Measurements from ENCODE around the gene AMOT. TPM values are rescaled to one million over a fixed set of nuclear protein-coding genes. Genes with fewer than 3 reads are reported as not detected.

Gene AMOT
- total and polyA plus RNA-seq, 5 donors from 2014 or later = 1.2 to 2.3 (median 1.5) TPM

DNA sequence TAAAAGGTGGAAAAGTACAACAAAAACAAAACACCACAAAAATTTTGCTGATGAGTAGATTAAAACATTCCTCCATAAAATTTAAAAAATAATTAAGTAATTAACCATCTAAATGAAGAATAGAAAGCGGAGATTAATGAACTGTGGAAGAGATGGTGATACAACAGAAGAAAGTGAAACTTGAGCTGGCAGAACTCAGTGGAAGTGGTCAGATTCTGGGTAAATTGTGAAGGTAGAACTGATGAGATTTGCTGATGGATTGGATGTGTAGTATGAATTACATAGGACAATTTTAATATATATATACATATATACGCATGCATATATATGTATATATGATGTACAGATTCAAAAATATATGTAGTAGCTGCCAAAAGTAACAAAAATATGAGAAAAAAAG, 73.9 kb downstream of the AMOT start:
- Histone ChIP-seq H3K27ac (ENCODE audit: insufficient read depth, low read length, poor library complexity, severe bottlenecking) (no peak overlapping the region), H3K27me3 (ENCODE audit: control insufficient read depth, insufficient read depth, low read length) (no peaks in the 10 kb centered on the region), H3K4me1 (ENCODE audit: control insufficient read depth, insufficient read depth, low read length, poor library complexity, severe bottlenecking) (no peaks in the 10 kb centered on the region), H3K4me3 (ENCODE audit: low read depth, low read length) (no peak overlapping the region), H3K36me3 (ENCODE audit: control insufficient read depth, insufficient read depth, low read length) (no peaks in the 10 kb centered on the region), H3K9me3 (ENCODE audit: control insufficient read depth in 2 of 2, low read length in 2 of 2) (no peaks in the 10 kb centered on the region)
- DNase-seq (no peak), ATAC-seq (ENCODE audit: low read depth in 2 of 2) (no peak)
- Mint-ChIP-seq H3K36me3 (no peaks in the 10 kb centered on the region), H3K4me3 (no peak overlapping the region), H3K9me3 (no peaks in the 10 kb centered on the region), H3K27me3 (no peaks in the 10 kb centered on the region), H3K27ac (no peak overlapping the region), H3K4me1 (peaks cover 0 to 2% (median 0%) of the 10 kb centered on the region in 4 donors)

DNA sequence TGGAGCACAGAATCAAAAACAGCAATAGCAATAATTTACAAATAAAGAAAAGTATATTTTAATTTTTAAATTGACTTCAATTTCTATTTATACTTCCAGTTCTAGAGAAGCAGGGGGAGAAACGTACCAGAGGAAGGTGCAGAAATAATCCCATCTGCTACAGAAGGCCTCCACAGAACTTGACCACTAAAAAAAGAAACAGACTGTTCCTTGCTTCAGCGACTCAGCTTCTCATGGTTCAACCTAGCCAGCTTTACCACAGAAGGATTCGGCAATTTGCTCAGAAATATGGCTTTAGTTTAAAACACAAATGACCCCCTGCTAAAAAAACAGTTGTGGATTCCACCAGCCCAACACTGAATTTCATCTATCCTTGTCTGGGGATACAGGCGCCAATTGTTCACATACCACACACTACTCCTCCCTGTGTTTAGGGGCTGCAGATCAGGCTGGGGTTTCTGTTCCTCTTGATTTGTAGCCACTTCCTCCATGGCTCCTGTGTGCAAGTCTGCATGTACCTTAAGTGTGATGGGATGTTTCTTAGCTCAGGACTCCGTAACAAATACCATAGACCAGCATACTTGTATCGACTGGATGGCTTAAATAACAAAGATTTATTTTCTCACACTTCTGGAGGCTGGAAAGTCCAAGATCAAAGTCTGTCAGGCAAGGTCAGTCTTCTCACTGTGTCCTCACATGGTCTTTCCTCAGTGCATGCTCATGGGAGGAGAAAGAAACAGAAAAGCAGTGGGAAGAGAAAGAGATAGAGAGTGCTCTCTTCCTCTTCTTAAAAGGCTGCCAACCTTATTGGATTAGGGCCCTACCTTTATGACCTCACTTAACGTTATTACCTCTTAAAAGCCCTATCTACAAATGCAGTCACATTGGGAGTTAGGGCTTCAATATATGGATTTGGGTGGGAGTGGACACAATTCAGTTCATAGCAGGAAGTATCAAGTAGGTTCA, 79.1 kb downstream of the AMOT start:
- DNase-seq = no peak

DNA sequence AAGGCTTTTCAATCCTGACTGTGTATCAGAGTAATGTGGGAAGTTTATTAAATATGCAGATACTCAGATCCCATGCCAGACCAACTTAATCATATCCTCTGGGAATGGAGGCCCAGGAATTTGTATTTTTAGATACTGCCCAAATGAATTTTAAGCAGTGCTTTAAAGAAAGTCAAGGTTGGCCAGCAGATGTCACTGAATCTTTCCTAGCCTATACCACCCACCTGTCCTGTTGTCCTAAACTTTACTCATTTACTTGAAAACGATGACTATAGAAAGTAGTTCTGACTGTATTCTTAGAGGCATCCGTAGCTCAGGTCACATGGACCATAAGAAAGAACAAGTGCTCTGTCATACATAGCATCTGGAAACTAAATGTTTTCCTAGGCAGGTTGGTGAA, 79.9 kb downstream of the AMOT start:
- H3K4me3 ChIP-seq (ENCODE audit: low read depth, low read length) = no peak overlapping the region
- H3K27ac ChIP-seq (ENCODE audit: insufficient read depth, low read length, poor library complexity, severe bottlenecking) = no peak overlapping the region
- H3K9me3 Mint-ChIP-seq = peaks cover 0 to 2% (median 0%) of the 10 kb centered on the region in 7 donors
- H3K36me3 Mint-ChIP-seq = no peaks in the 10 kb centered on the region
- no peaks in the 10 kb centered on the region for H3K36me3 ChIP-seq (ENCODE audit: control insufficient read depth, insufficient read depth, low read length)
- no peaks in the 10 kb centered on the region for H3K4me1 Mint-ChIP-seq
- H3K27me3 Mint-ChIP-seq = no peaks in the 10 kb centered on the region
- peaks cover 2% of the 10 kb centered on the region for H3K27me3 ChIP-seq (ENCODE audit: control insufficient read depth, insufficient read depth, low read length)
- no peaks in the 10 kb centered on the region for H3K4me1 ChIP-seq (ENCODE audit: control insufficient read depth, insufficient read depth, low read length, poor library complexity, severe bottlenecking)
- H3K4me3 Mint-ChIP-seq = no peak overlapping the region
- no peaks in the 10 kb centered on the region for H3K9me3 ChIP-seq (ENCODE audit: control insufficient read depth in 2 of 2, low read length in 2 of 2)
- ATAC-seq (ENCODE audit: low read depth in 2 of 2) (no peak), DNase-seq (no peak)
- no peak overlapping the region for H3K27ac Mint-ChIP-seq

More for the DNA sequence above, 79.1 kb downstream of the AMOT start:
- H3K4me1 Mint-ChIP-seq = no peaks in the 10 kb centered on the region
- no peaks in the 10 kb centered on the region for H3K4me1 ChIP-seq (ENCODE audit: control insufficient read depth, insufficient read depth, low read length, poor library complexity, severe bottlenecking)
- no peaks in the 10 kb centered on the region for H3K27me3 Mint-ChIP-seq
- H3K9me3 Mint-ChIP-seq = peaks cover 0 to 2% (median 0%) of the 10 kb centered on the region in 7 donors
- H3K9me3 ChIP-seq (ENCODE audit: control insufficient read depth in 2 of 2, low read length in 2 of 2) = no peaks in the 10 kb centered on the region
- H3K27ac Mint-ChIP-seq = peak overlapping the region in 1 of 3 donors; percentile 48
- H3K36me3 ChIP-seq (ENCODE audit: control insufficient read depth, insufficient read depth, low read length) = no peaks in the 10 kb centered on the region
- no peaks in the 10 kb centered on the region for H3K36me3 Mint-ChIP-seq
- peaks cover 2% of the 10 kb centered on the region for H3K27me3 ChIP-seq (ENCODE audit: control insufficient read depth, insufficient read depth, low read length)
- no peak overlapping the region for H3K4me3 Mint-ChIP-seq
- H3K4me3 ChIP-seq (ENCODE audit: low read depth, low read length) = no peak overlapping the region
- ATAC-seq (ENCODE audit: low read depth in 2 of 2) = no peak
- no peak overlapping the region for H3K27ac ChIP-seq (ENCODE audit: insufficient read depth, low read length, poor library complexity, severe bottlenecking)

DNA sequence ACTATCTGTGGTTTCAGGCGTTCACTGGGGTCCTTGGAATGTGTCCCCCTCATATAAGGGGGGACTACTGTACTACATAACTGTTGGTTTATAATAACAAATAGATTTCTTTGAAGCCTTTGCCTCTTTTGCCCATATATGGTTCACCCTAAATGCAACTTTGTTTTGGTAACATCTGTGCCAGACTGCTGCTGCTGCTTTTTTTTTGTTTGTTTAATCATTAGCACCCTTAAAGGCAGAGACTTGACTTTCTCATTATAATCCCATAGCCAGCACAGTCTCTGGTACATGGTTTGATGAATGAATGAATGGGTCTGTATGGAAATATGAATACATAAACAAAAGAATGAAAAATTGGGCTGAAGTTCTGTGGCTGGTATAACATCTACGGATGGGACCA, 80.7 kb downstream of the AMOT start:
- ATAC-seq (ENCODE audit: low read depth in 2 of 2) (no peak), DNase-seq (no peak)
- H3K27ac ChIP-seq (ENCODE audit: insufficient read depth, low read length, poor library complexity, severe bottlenecking) = no peak overlapping the region
- Mint-ChIP-seq H3K36me3 (no peaks in the 10 kb centered on the region), H3K4me3 (no peak overlapping the region), H3K9me3 (peaks cover 0 to 2% (median 0%) of the 10 kb centered on the region in 7 donors), H3K27ac (no peak overlapping the region), H3K27me3 (no peaks in the 10 kb centered on the region), H3K4me1 (no peaks in the 10 kb centered on the region)
- H3K36me3 ChIP-seq (ENCODE audit: control insufficient read depth, insufficient read depth, low read length) = no peaks in the 10 kb centered on the region
- H3K27me3 ChIP-seq (ENCODE audit: control insufficient read depth, insufficient read depth, low read length) = peaks cover 2% of the 10 kb centered on the region
- H3K9me3 ChIP-seq (ENCODE audit: control insufficient read depth in 2 of 2, low read length in 2 of 2) = no peaks in the 10 kb centered on the region
- no peaks in the 10 kb centered on the region for H3K4me1 ChIP-seq (ENCODE audit: control insufficient read depth, insufficient read depth, low read length, poor library complexity, severe bottlenecking)
- no peak overlapping the region for H3K4me3 ChIP-seq (ENCODE audit: low read depth, low read length)

DNA sequence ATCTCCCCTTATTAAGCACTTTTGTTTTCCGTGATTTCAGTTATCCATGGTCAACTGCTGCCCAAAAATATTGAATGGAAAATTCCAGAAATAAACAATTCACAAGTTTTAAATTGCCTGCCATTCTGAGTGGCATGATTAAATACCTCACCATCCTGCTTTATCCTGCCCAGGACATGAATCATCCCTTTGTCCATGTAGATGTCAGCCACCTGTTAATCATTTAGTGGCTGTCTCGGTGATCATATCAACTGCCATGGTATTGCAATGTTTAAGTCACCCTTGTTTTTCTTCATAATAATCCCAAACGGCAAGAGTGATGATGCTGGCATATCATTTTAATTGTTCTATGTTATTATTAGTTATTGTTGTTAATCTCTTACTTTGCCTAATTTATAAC, 81.1 kb downstream of the AMOT start:
- Histone ChIP-seq H3K9me3 (ENCODE audit: control insufficient read depth in 2 of 2, low read length in 2 of 2) (no peaks in the 10 kb centered on the region), H3K4me1 (ENCODE audit: control insufficient read depth, insufficient read depth, low read length, poor library complexity, severe bottlenecking) (no peaks in the 10 kb centered on the region), H3K4me3 (ENCODE audit: low read depth, low read length) (no peak overlapping the region), H3K27ac (ENCODE audit: insufficient read depth, low read length, poor library complexity, severe bottlenecking) (no peak overlapping the region), H3K36me3 (ENCODE audit: control insufficient read depth, insufficient read depth, low read length) (no peaks in the 10 kb centered on the region), H3K27me3 (ENCODE audit: control insufficient read depth, insufficient read depth, low read length) (peaks cover 2% of the 10 kb centered on the region)
- no peak overlapping the region for H3K4me3 Mint-ChIP-seq
- no peak overlapping the region for H3K27ac Mint-ChIP-seq
- DNase-seq (no peak), ATAC-seq (ENCODE audit: low read depth in 2 of 2) (no peak)
- H3K4me1 Mint-ChIP-seq = no peaks in the 10 kb centered on the region
- H3K27me3 Mint-ChIP-seq = no peaks in the 10 kb centered on the region
- peaks cover 0 to 2% (median 0%) of the 10 kb centered on the region in 7 donors for H3K9me3 Mint-ChIP-seq
- no peaks in the 10 kb centered on the region for H3K36me3 Mint-ChIP-seq

DNA sequence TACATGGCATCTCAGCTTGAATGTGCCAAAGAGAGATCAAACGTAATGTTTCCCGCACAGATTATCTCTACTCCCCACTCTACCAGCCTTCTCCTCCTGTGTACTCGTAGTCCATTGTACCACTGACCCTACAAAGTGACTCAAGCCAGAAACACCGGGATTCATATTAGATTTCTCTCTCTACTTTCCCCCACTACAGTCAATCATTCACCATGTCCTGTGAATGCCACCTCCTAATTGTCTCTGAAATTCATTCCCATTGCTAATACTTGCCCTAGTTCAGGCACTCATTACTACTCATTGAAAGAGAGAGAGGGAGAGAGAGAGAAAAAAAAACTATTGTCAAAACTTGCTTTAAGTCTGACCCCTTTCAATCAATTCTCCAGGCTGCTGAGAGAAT, 82.7 kb downstream of the AMOT start:
- peaks cover 2% of the 10 kb centered on the region for H3K27me3 ChIP-seq (ENCODE audit: control insufficient read depth, insufficient read depth, low read length)
- ATAC-seq (ENCODE audit: low read depth in 2 of 2) = no peak
- Mint-ChIP-seq H3K4me1 (no peaks in the 10 kb centered on the region), H3K4me3 (no peak overlapping the region), H3K36me3 (no peaks in the 10 kb centered on the region), H3K27me3 (no peaks in the 10 kb centered on the region), H3K27ac (no peak overlapping the region), H3K9me3 (peaks cover 0 to 2% (median 0%) of the 10 kb centered on the region in 7 donors)
- no peak overlapping the region for H3K27ac ChIP-seq (ENCODE audit: insufficient read depth, low read length, poor library complexity, severe bottlenecking)
- no peak overlapping the region for H3K4me3 ChIP-seq (ENCODE audit: low read depth, low read length)
- DNase-seq = no peak
- H3K4me1 ChIP-seq (ENCODE audit: control insufficient read depth, insufficient read depth, low read length, poor library complexity, severe bottlenecking) = no peaks in the 10 kb centered on the region
- H3K9me3 ChIP-seq (ENCODE audit: control insufficient read depth in 2 of 2, low read length in 2 of 2) = no peaks in the 10 kb centered on the region
- no peaks in the 10 kb centered on the region for H3K36me3 ChIP-seq (ENCODE audit: control insufficient read depth, insufficient read depth, low read length)

DNA sequence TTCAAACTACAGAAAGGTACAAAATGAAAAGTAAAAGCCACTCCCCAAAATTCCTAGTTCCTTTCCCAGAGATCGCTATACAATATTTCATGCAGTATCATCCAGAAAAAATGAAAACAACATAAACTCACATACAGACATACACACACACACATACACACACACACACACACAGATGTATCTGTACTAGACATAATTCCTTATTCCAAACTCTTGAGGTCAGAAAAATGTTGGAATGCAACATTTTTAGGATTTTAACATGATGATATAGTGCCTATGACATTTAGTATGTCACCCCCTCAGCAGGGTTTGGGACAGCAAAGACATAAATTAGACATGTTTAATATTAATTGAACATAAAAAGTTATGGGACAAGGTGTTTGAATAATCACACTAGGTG, 87.5 kb downstream of the AMOT start:
- H3K9me3 ChIP-seq (ENCODE audit: control insufficient read depth in 2 of 2, low read length in 2 of 2) = no peaks in the 10 kb centered on the region
- DNase-seq (no peak), ATAC-seq (ENCODE audit: low read depth in 2 of 2) (no peak)
- H3K4me1 ChIP-seq (ENCODE audit: control insufficient read depth, insufficient read depth, low read length, poor library complexity, severe bottlenecking) = no peaks in the 10 kb centered on the region
- Mint-ChIP-seq H3K27me3 (no peaks in the 10 kb centered on the region), H3K9me3 (no peaks in the 10 kb centered on the region), H3K4me1 (no peaks in the 10 kb centered on the region), H3K27ac (no peak overlapping the region), H3K4me3 (no peak overlapping the region), H3K36me3 (no peaks in the 10 kb centered on the region)
- H3K27ac ChIP-seq (ENCODE audit: insufficient read depth, low read length, poor library complexity, severe bottlenecking) = no peak overlapping the region
- H3K36me3 ChIP-seq (ENCODE audit: control insufficient read depth, insufficient read depth, low read length) = no peaks in the 10 kb centered on the region
- no peak overlapping the region for H3K4me3 ChIP-seq (ENCODE audit: low read depth, low read length)
- H3K27me3 ChIP-seq (ENCODE audit: control insufficient read depth, insufficient read depth, low read length) = peaks cover 2% of the 10 kb centered on the region

DNA sequence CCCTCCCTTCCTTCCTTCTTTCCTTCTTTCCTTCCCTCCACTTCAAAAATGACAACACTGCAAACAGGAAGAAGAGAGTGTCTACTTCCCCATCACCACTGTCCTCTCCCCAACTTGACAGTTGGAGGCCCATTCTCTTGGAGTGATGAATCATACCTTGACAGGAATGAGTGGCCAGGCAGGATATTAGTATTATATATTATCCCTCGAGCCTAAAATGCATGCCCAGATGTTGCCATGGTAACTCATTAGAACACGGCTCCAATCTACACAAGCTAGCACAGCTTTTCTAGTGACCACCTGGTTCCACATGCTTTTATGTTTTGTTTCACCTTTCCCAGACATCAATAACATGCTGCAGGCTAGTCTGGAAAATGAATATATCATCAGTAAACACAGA, 89.6 kb downstream of the AMOT start:
- Mint-ChIP-seq H3K27me3 (no peaks in the 10 kb centered on the region), H3K4me1 (no peaks in the 10 kb centered on the region), H3K4me3 (no peak overlapping the region), H3K27ac (no peak overlapping the region), H3K36me3 (no peaks in the 10 kb centered on the region), H3K9me3 (no peaks in the 10 kb centered on the region)
- H3K27me3 ChIP-seq (ENCODE audit: control insufficient read depth, insufficient read depth, low read length) = no peaks in the 10 kb centered on the region
- H3K27ac ChIP-seq (ENCODE audit: insufficient read depth, low read length, poor library complexity, severe bottlenecking) = no peak overlapping the region
- H3K4me1 ChIP-seq (ENCODE audit: control insufficient read depth, insufficient read depth, low read length, poor library complexity, severe bottlenecking) = no peaks in the 10 kb centered on the region
- DNase-seq (no peak), ATAC-seq (ENCODE audit: low read depth in 2 of 2) (no peak)
- no peaks in the 10 kb centered on the region for H3K36me3 ChIP-seq (ENCODE audit: control insufficient read depth, insufficient read depth, low read length)
- no peak overlapping the region for H3K4me3 ChIP-seq (ENCODE audit: low read depth, low read length)
- no peaks in the 10 kb centered on the region for H3K9me3 ChIP-seq (ENCODE audit: control insufficient read depth in 2 of 2, low read length in 2 of 2)
